ENCODE data around the gene PACRG. TPM values are rescaled to one million over a fixed set of nuclear protein-coding genes. Genes with fewer than 3 reads are reported as not detected.

PACRG gene
- total and polyA plus RNA-seq, 2 donors (not counting 3 experiments of a cell fraction or from before 2014, with no cell fraction given), result 0.08 TPM; not detected in 1

DNA sequence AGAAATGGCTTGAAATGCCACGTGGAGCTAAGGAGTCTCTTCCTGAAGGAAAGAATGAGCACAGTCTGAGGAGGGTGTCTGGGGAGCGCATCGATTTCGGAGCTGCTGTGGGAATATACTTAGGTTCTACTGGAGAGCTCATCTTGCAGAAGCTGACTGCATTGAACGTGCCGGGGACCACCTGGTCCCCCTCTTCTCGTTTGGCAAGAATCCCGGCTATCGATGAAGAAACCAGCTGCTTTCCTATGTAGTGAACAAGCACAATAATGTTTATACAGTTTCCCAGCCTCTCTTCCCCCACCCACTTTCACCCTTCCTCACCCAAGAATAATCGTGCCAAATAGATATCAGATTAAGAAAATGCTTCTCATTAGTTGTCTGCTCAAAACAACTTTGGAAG is 242.5 kb downstream of the PACRG start:
- no TSS peak for BruUV-seq (replicated peaks)
- intact Hi-C loops (cut with micrococcal nuclease), result no loop called here
- POLR2A ChIA-PET, result no interaction called here

More for the DNA sequence above, 242.5 kb downstream of the PACRG start:
- no peak overlapping the region for H3K4me3 ChIP-seq (replicated peaks in 1 of 3; ENCODE audit: insufficient read depth in 1 of 3, low read depth in 1 of 3, low read length in 3 of 3)
- H2AFZ ChIP-seq (ENCODE audit: low read depth, low read length), result no peak overlapping the region
- H3K27me3 ChIP-seq (ENCODE audit: control insufficient read depth in 2 of 2, insufficient read depth in 2 of 2, low read length in 2 of 2), result no peaks in the 10 kb centered on the region
- H3K9ac ChIP-seq (replicated peaks; ENCODE audit: extremely low read depth, insufficient read depth, low read length), result no peak overlapping the region
- no peak overlapping the region for H3K4me2 ChIP-seq (ENCODE audit: insufficient read depth, low read length)
- no peaks in the 10 kb centered on the region for H4K20me1 ChIP-seq (replicated peaks; ENCODE audit: control insufficient read depth, extremely low read depth, insufficient read depth, low read length)
- H3K9me1 ChIP-seq (replicated peaks; ENCODE audit: control insufficient read depth, extremely low read depth, insufficient read depth, low read length), result no peaks in the 10 kb centered on the region
- H3K9me3 ChIP-seq (replicated peaks; ENCODE audit: control insufficient read depth, insufficient read depth, low read length), result peaks cover 2% of the 10 kb centered on the region
- TF ChIP-seq MYC (IDR thresholded peaks at IDR 0.05; ENCODE audit: low read depth, low read length) (no peak), JUN (IDR thresholded peaks at IDR 0.05; ENCODE audit: borderline replicate concordance, insufficient read depth, insufficient read length, low read depth) (no peak), POLR2AphosphoS5 (IDR thresholded peaks at IDR 0.05; ENCODE audit: insufficient read depth, low read depth, low read length) (no peak), CTCF (IDR thresholded peaks at IDR 0.05; ENCODE audit: extremely low read depth in 1 of 2, insufficient read depth in 1 of 2, low read depth in 1 of 2, low read length in 2 of 2) (no peak), FOS (IDR thresholded peaks at IDR 0.05; ENCODE audit: borderline replicate concordance, insufficient read depth, low read length) (no peak), EZH2 (IDR thresholded peaks at IDR 0.05; ENCODE audit: borderline replicate concordance, low read depth, low read length, severe bottlenecking) (no peak), GATA2 (IDR thresholded peaks at IDR 0.05; ENCODE audit: insufficient read depth, insufficient read length, low read depth, low read length) (no peak), POLR2A (IDR thresholded peaks at IDR 0.05; ENCODE audit: low read depth, low read length) (no peak)
- TF ChIP-seq, protein P1, sequence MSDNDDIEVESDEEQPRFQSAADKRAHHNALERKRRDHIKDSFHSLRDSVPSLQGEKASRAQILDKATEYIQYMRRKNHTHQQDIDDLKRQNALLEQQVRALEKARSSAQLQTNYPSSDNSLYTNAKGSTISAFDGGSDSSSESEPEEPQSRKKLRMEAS (IDR thresholded peaks at IDR 0.05; ENCODE audit: insufficient read depth, insufficient read length), result no peak
- FAIRE-seq (no peak), DNase-seq (ENCODE audit: low read depth, low spot score) (no peak)
- dilution Hi-C loops (cut with MboI; ENCODE audit: extremely low pct_ligation_motif_present, low sequenced_read_pairs), result no loop called here
- H3K36me3 ChIP-seq (ENCODE audit: control insufficient read depth in 2 of 2, extremely low read depth in 1 of 2, insufficient read depth in 2 of 2, low read length in 2 of 2), result no peaks in the 10 kb centered on the region
- CTCF ChIA-PET, result no interaction called here
- H3K4me1 ChIP-seq (ENCODE audit: control insufficient read depth, extremely low read depth, insufficient read depth, low read length), result no peaks in the 10 kb centered on the region
- no peaks in the 10 kb centered on the region for H3K79me2 ChIP-seq (ENCODE audit: control insufficient read depth, insufficient read depth, low read length)
- H3K27ac ChIP-seq (ENCODE audit: insufficient read depth, low read depth, low read length), result no peak overlapping the region
